Fibroblast of skin of left quadriceps (primary cell): ENCODE data around the gene RALGPS1.
A peak's percentile ranks its signal among the peaks of the same experiment; 100 is the strongest.

ENCODE experiments used
- DNase-seq, 2 experiments: peaks; one replicate each; pipeline ENCODE4 v3.0.0-alpha.2; 2013; ENCODE audit warnings: low read depth in 2 of 2

Gene RALGPS1

GRCh38 chr9:127020036-127020801, 105.6 kb downstream of the RALGPS1 start:
- DNase-seq, result peak; percentile 25 to 38

DNA sequence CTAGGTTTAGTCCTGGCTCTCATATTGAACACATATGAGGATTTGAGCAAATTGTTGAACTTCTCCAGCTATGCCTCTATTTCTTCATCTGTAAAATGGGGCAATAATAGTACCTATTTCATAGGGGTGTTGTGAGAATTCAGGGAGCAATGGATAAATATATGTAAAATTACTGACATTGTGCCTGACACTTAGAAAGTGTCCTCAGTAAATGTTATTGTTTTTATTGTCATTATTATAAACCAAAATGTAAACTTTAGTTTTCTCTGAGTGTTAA, 106.2 kb downstream of the RALGPS1 start:
- no peak for DNase-seq

DNA sequence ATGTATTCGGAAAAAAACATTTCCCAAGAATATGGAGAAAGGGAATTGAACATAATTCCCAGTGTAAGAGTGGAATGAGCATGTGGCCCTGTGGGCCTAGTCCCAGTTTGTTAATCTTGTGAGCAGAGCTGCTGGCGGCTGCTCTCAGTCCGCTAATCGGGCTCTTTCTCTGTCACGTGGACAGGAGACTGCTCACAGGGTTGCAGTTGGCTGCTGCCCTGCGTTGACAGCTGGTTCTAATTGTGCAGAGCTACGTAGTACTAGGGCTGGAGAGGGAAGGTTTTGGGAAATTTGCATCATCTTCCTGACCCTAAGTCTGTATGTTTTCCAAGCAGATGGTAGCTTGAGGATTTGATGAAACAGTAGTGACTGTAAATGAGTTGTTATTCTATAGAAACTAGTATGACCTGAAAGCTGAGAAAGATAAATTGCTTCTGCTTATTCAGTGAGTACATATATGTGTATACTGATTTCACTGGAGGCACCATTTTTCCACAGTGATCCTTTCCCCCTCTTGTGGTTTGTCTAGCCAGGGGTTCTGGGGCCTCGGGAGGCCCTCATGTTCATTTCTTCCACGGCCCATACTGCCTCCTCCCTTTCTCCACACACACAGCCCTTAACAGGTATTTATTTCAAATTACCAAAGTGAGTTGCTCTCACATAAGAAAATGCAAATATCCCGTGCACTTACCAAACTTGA, 107.2 kb downstream of the RALGPS1 start:
- peak; percentile 99 for DNase-seq

GRCh38 chr9:127022913-127023660, 108.5 kb downstream of the RALGPS1 start:
- no peak for DNase-seq

GRCh38 chr9:127025042-127025441, 110.5 kb downstream of the RALGPS1 start:
- no peak for DNase-seq

GRCh38 chr9:127027694-127028093, 113.1 kb downstream of the RALGPS1 start:
- no peak for DNase-seq

DNA sequence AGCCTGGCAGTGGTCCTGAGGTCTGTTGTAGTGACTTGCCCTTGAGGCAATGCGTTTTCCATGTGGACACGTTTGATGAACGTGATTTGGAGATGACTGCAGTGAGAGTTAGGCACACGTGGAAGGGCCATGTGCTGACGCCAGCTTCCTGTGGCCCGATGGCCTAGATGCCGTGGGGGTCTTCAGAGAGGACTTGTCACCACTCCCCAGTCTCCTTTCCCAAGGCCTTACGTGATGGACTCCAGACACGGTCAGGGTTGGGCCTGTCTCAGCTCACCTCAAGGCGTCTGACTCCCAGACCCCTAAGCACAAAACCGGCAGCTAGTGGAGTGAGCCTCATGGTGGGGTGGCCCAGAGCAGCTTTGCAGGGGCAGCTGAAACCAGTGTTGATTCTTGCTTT, 115.0 kb downstream of the RALGPS1 start:
- no peak for DNase-seq

GRCh38 chr9:127030814-127031740, 116.5 kb downstream of the RALGPS1 start:
- DNase-seq, result no peak

- DNase-seq, result no peak
Measured at GRCh38 chr9:127032256-127032655, 117.7 kb downstream of the RALGPS1 start.

DNA sequence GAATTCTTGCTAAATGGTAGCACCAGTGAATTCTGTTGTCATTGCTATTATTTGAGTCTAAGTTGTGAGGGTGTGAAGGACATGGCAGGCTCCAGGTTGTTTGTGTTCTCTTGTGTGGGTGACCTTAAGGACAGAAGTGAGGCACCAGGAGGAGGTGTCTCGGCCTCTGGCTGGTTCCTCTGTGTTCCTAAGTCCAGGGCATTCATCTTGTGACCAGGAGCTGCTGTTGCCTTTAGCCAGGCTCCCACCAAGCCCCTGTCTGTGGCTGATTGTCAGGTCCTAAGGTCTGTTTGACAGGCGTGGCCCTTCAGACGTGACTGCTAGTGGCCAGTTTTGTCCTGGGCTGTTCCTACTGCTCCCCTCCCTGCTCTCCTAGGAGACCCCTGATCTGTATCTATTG, 118.5 kb downstream of the RALGPS1 start:
- DNase-seq, result no peak

DNA sequence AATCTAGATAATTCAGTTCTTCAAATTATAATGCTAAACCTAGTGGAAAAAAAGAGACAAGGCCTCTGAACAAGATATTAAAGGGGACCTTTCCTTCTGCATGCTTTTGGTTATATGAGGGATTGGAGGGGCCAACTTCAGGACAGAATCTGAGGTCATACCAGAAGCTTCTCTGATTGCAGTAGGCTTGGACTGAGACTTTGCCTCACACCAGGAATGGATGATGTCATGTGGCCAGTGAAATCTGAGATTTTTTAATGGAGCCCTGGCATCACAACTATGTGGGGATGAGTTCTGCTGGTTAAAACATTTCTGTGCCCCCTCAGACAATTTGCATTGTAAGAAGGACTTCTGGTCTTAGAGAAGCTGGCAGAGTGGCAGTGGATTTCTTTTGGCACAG, 119.2 kb downstream of the RALGPS1 start:
- DNase-seq, result no peak

DNA sequence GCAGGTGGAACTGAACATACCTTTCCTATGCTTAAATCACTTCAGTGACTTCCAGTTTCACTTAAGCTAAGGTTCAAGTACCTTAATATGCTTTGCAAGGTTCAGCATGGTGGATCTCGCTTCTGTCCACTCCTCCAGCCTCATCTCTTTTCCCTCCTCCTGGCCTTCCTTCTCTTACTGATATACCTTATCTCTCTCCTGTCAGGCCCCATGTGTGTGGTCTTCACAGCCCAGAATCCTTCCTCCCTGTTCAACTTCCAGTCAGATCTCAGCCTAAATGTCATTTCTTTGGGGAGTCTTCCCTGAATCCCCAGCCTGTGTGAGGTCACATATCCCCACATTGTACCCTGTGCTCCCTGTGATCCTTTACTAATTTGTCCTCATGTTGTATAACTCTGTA, 120.1 kb downstream of the RALGPS1 start:
- no peak for DNase-seq

DNA sequence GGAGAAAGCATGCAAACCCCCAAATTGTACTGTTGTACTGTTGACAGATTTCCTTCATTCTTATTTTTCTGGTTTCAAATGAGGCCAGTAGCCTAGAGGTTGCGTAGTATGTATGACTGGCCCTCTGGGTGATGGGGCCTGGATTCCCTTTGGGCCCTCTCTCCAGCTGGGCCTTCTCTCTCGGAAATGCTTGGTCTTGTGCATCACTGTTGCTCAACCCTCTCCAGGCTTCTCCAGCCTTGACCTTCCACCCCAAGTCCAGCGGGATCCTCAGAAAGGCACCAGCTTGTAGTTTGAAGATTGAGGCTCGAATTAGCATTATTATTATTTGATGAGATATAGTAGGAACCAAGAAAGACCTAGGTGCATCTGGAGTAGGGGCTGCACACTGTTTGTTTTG, 120.8 kb downstream of the RALGPS1 start:
- DNase-seq, result no peak

- DNase-seq, result no peak
Measured at GRCh38 chr9:127035948-127036347, 121.4 kb downstream of the RALGPS1 start.

DNA sequence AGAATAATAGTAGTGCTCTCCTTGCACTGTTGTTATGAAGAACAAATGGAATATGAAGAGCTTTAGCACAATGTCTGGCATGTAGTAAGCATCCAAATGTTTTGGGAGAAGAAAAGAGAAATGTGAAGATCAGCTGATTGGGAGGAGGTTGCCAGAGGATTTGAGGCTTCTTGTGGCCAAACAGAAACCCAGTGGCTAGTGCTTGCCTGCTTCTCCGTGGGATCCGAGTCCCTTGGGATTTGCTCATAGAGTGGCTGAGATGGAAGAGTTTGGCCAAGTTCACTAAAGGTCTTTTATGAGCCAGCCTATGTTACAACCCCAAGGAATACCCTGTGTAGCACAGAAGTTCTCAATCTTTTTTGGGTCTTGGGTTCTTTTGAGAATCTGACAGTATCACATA, 121.9 kb downstream of the RALGPS1 start:
- no peak for DNase-seq

- no peak for DNase-seq
Measured at GRCh38 chr9:127038531-127038930, 123.9 kb downstream of the RALGPS1 start.

DNA sequence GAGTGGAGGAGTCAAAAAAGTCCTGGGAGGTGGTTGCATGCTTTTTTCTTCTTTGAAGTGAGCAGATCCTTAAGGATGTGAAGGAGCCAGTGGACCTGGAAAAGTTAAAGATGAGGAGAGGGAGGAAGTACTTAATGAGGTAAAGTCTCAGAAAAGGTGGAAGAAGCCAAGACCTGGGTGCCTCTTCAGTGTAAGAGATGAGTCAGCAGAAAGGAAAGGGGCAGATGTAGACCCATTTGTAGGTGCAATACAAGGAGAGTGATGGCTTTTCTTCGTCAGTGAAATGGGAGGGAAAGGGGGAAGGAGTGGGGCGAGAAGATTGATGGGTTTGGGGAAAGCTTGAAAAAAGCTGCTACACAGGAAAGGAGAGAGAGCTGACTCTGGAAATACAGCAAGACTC, 124.9 kb downstream of the RALGPS1 start:
- DNase-seq, result no peak

DNA sequence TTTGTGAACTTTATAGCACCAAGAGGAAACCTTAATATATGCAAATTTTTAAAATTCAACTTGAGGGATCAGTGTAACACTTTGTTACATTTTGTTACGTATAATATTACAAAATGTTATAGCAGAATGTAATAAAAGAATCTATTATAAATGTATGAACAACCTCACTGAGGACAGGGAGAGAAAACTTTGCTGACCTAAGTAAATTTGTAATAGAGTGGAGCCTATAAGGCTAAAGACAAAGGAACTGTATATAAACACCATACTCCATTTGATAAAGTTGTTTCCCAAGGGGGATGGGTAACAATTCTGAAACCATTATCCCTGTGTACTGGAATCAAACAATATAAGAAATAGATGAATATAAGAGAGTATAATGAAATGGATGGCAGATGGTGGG, 130.6 kb downstream of the RALGPS1 start:
- DNase-seq, result no peak

DNA sequence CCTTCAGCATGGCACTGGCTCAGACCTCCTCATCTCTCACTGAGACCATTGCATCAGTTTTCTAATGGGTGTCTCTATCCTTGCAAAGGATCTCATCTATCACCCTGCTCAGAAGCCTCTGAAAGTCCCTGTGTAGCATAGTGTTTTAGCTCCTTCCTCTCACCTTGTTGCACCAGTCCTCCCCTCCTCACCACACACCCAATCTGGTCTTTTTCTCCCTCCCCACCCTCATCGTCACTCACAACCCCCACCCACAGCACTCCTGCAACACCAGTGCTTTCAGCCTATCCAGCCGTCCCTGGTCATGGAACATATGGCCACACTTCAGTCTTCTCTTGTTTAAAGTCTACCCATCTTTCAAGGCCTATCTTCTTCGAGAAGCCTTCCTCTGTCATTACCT, 133.4 kb downstream of the RALGPS1 start:
- DNase-seq, result no peak

DNA sequence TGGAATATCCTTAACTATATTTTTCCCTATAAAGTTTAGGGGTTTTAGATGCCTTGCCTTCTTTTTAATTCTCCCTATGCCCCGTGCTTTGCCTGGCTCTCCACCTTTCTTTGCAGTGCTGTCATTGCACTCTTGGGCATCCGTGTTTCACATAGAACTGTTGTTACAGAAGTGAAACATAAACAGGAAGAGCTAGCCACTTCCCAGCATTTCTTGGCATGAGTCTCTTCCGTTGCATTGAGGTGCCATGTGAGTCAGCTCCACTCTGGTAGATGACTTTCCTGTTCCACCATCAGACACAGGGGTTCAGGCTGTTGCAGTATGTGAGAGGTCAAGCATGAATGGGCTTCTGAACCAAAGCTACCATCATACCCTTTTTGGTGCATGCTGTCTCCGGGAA, 134.5 kb downstream of the RALGPS1 start:
- DNase-seq, result peak; percentile 48 to 58

DNA sequence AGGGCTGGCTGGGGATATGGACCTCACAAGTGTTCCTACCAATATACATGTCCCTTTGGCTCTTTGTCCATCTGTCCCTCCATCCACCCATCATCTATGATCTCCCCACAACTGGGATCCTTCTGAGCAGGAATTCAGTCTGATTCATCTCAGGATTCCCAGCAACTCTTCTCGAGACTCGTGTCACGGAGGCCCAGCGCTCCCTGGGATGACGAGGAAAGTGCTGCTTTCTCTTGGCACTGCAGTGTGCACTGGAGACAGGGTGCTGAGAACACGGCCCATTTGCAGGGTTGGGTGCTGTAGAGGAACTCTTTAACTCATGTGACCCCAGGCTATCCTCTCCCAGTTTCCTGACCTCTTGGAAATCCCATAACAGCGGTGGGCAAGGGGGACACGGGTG, 135.0 kb downstream of the RALGPS1 start:
- no peak for DNase-seq

- DNase-seq, result no peak
Measured at GRCh38 chr9:127050152-127050551, 135.6 kb downstream of the RALGPS1 start.
